Caco-2 (cell line): Measurements from ENCODE around the gene KCNAB1. TPM values are rescaled to one million over a fixed set of nuclear protein-coding genes. Genes with fewer than 3 reads are reported as not detected.
A peak's percentile ranks its signal among the peaks of the same experiment; 100 is the strongest.

Experiments used
- BruUV-seq: library from RNA; stranded (reverse); fragments of 400-500 nt; replicated peaks from 2 replicates; lab custom pipeline; 2021; lab: Mats Ljungman, UMichigan
- CTCF ChIA-PET: fragments of 300-600 bp; sonication (Branson Sonifier 250); formaldehyde crosslinking; loops from one replicate; lab custom pipeline; 2022; ENCODE audit warnings: antibody characterized with exemption; lab: Charles Lee
- POLR2A ChIA-PET: fragments of 300-600 bp; sonication (Branson Sonifier 250); formaldehyde crosslinking; loops from one replicate; lab custom pipeline; 2022; ENCODE audit warnings: antibody characterized with exemption; lab: Charles Lee
- DNase-seq, 2 experiments: peaks; one replicate each; pipeline versions ENCODE4 v3.0.0 to v3.0.0-alpha.2; 2020 to 2022
- H3K27me3 ChIP-seq: replicated peaks from 2 replicates; pipeline ENCODE4 v1.6.0; 2011; ENCODE audit warnings: low read length; ENCODE audit not compliant: control insufficient read depth, insufficient read depth
- H3K36me3 ChIP-seq: 2 replicates; pipeline ENCODE4 v1.5.1; 2011; ENCODE audit warnings: low read length; ENCODE audit not compliant: control insufficient read depth, insufficient read depth
- H3K4me1 ChIP-seq: fragments of 250-450 bp; sonication (Bioruptor Pico); 2 replicates; pipeline ENCODE4 v1.5.1; 2020; ENCODE audit warnings: mild to moderate bottlenecking
- H3K4me3 ChIP-seq: 2 replicates; pipeline ENCODE4 v1.5.1; 2011; ENCODE audit warnings: low read depth, mild to moderate bottlenecking, control low read depth, low read length
- H3K9me3 ChIP-seq: fragments of 250-450 bp; sonication (Bioruptor Pico); 2 replicates; pipeline ENCODE4 v1.5.1; 2020; ENCODE audit warnings: mild to moderate bottlenecking, moderate library complexity
- H3K27ac Mint-ChIP-seq: one replicate; pipeline ENCODE4 v1.8.0; 2022; ENCODE audit warnings: mixed read lengths; ENCODE audit not compliant: unreplicated experiment
- H3K27me3 Mint-ChIP-seq: one replicate; pipeline ENCODE4 v1.8.0; 2022; ENCODE audit warnings: mixed read lengths; ENCODE audit not compliant: insufficient read depth, unreplicated experiment
- H3K36me3 Mint-ChIP-seq: one replicate; pipeline ENCODE4 v1.8.0; 2022; ENCODE audit warnings: mild to moderate bottlenecking, mixed read lengths; ENCODE audit not compliant: insufficient read depth, unreplicated experiment
- H3K4me1 Mint-ChIP-seq: one replicate; pipeline ENCODE4 v1.8.0; 2022; ENCODE audit warnings: low read depth, mixed read lengths; ENCODE audit not compliant: unreplicated experiment
- H3K4me3 Mint-ChIP-seq: one replicate; pipeline ENCODE4 v1.8.0; 2022; ENCODE audit warnings: mild to moderate bottlenecking, moderate library complexity, mixed read lengths; ENCODE audit not compliant: unreplicated experiment
- H3K9me3 Mint-ChIP-seq: one replicate; pipeline ENCODE4 v1.8.0; 2022; ENCODE audit warnings: mixed read lengths; ENCODE audit not compliant: unreplicated experiment
- intact Hi-C: fragments of 100-400 bp; cut with micrococcal nuclease; formaldehyde crosslinking; loops from one replicate; pipeline ENCODE4 v1.10.0; 2022; ENCODE audit not compliant: unreplicated experiment
- total RNA-seq: library from RNA; stranded (reverse); gene quantifications from 2 replicates; pipeline ENCODE4 v1.2.3, GENCODE V29; 2022
- TF ChIP-seq, protein P1 (sequence below), 2 experiments: fragments of 200-600 bp in 1 of 2; IDR thresholded peaks; 1 replicate in 1 of 2; 2 replicates in 1 of 2; pipeline versions ENCODE4 v1.5.1 to v1.8.0; 2011 to 2022; ENCODE audit warnings: antibody characterized with exemption in 1 of 2, control low read depth in 1 of 2, inconsistent platforms in 1 of 2, low read depth in 1 of 2, low read length in 1 of 2, mild to moderate bottlenecking in 1 of 2, moderate library complexity in 1 of 2; ENCODE audit not compliant: insufficient read depth in 1 of 2, severe bottlenecking in 1 of 2, unreplicated experiment in 1 of 2

KCNAB1 gene
- total RNA-seq, 1 experiment from 2014 or later = 0.14 TPM

DNA sequence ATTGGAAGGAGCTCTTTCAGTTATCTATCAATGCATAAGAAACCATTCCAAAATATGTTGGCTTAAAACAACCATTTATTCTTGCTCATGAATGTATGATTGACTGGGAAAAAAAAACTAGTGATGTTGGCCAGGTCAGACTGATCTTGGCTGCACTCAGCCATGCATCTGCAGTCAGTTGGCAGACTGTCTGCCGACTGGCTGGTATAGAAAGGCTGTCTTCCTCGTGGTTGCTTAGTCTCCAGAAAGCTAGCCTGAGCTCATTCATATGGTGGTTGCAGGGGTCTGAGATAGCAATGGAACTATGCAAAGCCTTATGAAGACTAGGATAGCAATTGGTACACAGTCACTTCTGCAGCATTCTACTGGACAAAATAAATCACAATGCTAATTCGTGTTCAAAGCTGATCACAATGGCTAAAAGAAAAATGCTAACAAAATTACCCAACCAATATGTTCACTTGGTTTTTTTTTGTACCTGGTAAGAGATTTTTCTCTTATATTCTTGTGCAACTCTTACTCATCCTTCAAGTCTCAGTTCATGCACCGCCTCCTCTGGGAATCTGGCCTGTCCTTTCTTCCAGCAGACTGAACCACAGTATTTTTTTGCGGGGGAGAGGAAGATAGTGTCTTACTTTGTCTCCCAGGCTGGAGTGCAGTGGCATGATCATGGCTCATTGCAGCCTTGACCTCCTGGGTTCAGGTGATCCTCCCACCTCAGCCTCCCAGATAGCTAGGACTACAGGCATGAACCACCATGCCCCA is 126.8 kb downstream of the KCNAB1 start:
- ChIA-PET CTCF (no interaction called here), POLR2A (no interaction called here)
- H3K27ac Mint-ChIP-seq = no peak overlapping the region
- H3K4me1 Mint-ChIP-seq = peaks cover 11% of the 10 kb centered on the region
- BruUV-seq = no TSS peak
- H3K36me3 Mint-ChIP-seq = no peaks in the 10 kb centered on the region
- Histone ChIP-seq H3K9me3 (no peaks in the 10 kb centered on the region), H3K4me1 (no peaks in the 10 kb centered on the region; the same call in 1 of the 2 replicates), H3K4me3 (no peak overlapping the region), H3K36me3 (no peaks in the 10 kb centered on the region), H3K27me3 (peaks cover 1% of the 10 kb centered on the region)
- no peaks in the 10 kb centered on the region for H3K9me3 Mint-ChIP-seq
- no peak overlapping the region for H3K4me3 Mint-ChIP-seq
- no peak for DNase-seq
- intact Hi-C loops = no loop called here
- TF ChIP-seq, protein P1, sequence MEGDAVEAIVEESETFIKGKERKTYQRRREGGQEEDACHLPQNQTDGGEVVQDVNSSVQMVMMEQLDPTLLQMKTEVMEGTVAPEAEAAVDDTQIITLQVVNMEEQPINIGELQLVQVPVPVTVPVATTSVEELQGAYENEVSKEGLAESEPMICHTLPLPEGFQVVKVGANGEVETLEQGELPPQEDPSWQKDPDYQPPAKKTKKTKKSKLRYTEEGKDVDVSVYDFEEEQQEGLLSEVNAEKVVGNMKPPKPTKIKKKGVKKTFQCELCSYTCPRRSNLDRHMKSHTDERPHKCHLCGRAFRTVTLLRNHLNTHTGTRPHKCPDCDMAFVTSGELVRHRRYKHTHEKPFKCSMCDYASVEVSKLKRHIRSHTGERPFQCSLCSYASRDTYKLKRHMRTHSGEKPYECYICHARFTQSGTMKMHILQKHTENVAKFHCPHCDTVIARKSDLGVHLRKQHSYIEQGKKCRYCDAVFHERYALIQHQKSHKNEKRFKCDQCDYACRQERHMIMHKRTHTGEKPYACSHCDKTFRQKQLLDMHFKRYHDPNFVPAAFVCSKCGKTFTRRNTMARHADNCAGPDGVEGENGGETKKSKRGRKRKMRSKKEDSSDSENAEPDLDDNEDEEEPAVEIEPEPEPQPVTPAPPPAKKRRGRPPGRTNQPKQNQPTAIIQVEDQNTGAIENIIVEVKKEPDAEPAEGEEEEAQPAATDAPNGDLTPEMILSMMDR (IDR thresholded peaks at IDR 0.05; ENCODE audit: insufficient read depth in 1 of 2, low read depth in 1 of 2, low read length in 1 of 2, severe bottlenecking in 1 of 2, unreplicated experiment in 1 of 2) = no peak
- peaks cover 8% of the 10 kb centered on the region for H3K27me3 Mint-ChIP-seq

DNA sequence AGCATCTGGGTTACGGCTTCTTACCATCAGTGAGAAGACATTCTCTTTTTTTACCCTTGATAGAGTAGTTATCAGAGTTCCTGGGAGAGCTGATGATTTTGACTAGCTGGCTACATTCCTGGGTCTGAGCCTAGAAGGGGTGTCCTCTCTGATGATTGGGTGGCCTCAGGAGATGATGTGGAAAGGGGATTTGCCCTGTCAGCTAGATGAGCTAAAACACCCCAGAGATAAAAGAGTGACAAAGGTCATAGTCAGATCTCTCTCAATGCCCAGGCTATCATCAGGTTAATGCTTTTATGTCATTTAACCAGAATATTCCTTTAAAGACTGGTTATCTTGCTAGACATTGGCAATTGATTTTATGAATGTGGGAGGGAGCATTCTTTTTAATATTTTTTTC is 130.2 kb downstream of the KCNAB1 start:
- H3K36me3 Mint-ChIP-seq = no peaks in the 10 kb centered on the region
- TF ChIP-seq, protein P1 (IDR thresholded peaks at IDR 0.05; ENCODE audit: insufficient read depth in 1 of 2, low read depth in 1 of 2, low read length in 1 of 2, severe bottlenecking in 1 of 2, unreplicated experiment in 1 of 2) = no peak
- ChIA-PET CTCF (no interaction called here), POLR2A (no interaction called here)
- no peaks in the 10 kb centered on the region for H3K36me3 ChIP-seq
- DNase-seq = peak in 1 of 2 experiments; percentile 16
- no peak overlapping the region for H3K27ac Mint-ChIP-seq
- H3K4me1 ChIP-seq = peaks cover 4% of the 10 kb centered on the region
- peaks cover 1% of the 10 kb centered on the region for H3K27me3 ChIP-seq
- H3K9me3 Mint-ChIP-seq = no peaks in the 10 kb centered on the region
- no peaks in the 10 kb centered on the region for H3K9me3 ChIP-seq
- H3K27me3 Mint-ChIP-seq = peaks cover 7% of the 10 kb centered on the region
- H3K4me3 Mint-ChIP-seq = no peak overlapping the region
- intact Hi-C loops = no loop called here
- H3K4me1 Mint-ChIP-seq = peaks cover 11% of the 10 kb centered on the region
- H3K4me3 ChIP-seq = no peak overlapping the region
- no TSS peak for BruUV-seq

- no TSS peak for BruUV-seq
- TF ChIP-seq, protein P1 (IDR thresholded peaks at IDR 0.05; ENCODE audit: insufficient read depth in 1 of 2, low read depth in 1 of 2, low read length in 1 of 2, severe bottlenecking in 1 of 2, unreplicated experiment in 1 of 2) = no peak
- H3K36me3 ChIP-seq = no peaks in the 10 kb centered on the region
- no peak for DNase-seq
- POLR2A ChIA-PET = no interaction called here
- Mint-ChIP-seq H3K4me3 (no peak overlapping the region), H3K27ac (no peak overlapping the region), H3K27me3 (peaks cover 9% of the 10 kb centered on the region), H3K36me3 (no peaks in the 10 kb centered on the region), H3K9me3 (no peaks in the 10 kb centered on the region), H3K4me1 (peaks cover 11% of the 10 kb centered on the region)
- H3K4me1 ChIP-seq = peaks cover 4% of the 10 kb centered on the region
- H3K27me3 ChIP-seq = peaks cover 1% of the 10 kb centered on the region
- CTCF ChIA-PET = no interaction called here
- H3K9me3 ChIP-seq = no peaks in the 10 kb centered on the region
- H3K4me3 ChIP-seq = no peak overlapping the region
- intact Hi-C loops = no loop called here
These were observed 131.0 kb downstream of the KCNAB1 start for GRCh38 chr3:156251424-156251823.
